GM19238 (cell line): ENCODE results near the gene POFUT2.

Experiments
- DNase-seq: peaks from one replicate; pipeline ENCODE4 v3.0.0; 2011; ENCODE audit warnings: low spot score; ENCODE audit not compliant: insufficient read length

Gene POFUT2

DNA sequence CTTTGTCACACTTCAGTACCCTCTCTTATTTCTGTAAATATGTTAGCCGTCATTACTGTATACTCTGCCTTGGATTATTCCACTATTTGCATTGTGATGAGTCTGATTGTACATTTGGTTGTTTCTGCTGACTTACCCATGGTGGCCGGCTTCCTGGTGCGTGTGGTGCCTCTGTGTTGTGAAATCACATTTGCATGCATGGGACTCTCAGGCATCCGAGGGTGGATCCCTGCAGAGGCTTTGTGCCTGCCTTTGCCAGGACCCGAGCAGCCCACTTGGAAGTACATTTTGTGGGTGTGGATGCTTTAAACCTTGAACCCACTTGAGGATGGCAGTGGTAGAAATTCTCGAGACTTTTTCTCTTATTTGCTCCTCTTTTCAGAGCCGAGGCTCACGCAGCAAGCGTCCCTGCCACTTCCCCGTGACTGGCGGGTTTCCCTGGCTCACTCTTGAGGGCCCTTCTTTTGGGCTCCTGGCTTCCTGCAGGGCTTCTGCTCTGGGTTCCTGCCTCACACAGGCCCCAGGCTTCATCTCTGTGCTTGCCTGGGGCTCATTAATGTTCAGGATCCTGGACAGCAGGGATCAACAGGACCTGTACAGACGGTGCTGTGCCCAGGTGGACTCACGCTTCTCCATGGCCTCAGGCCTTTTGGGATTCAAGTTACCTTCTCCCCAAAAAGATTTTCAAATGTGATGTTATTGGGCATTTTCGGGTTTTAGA is 36.6 kb downstream of the POFUT2 start:
- no peak for DNase-seq

DNA sequence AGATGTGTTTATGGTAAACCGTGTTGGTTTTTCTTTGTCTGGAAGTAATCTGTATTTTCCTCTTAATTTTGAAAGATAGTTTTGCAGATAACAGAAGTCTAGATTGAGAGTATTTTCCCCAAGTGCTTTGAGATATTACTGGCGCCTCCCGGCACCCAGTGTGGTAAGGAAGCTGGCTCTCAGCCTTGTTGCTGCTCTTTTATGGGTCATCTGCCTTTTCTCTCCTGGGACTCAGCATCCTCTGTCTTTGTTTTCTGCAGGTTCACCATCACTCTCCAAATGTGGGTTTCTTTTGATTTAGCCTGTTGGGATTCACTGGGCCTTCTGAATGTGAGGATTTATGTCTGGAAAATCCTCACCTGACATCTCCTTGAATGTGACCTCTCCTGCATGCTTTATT is 37.4 kb downstream of the POFUT2 start:
- DNase-seq = no peak

DNA sequence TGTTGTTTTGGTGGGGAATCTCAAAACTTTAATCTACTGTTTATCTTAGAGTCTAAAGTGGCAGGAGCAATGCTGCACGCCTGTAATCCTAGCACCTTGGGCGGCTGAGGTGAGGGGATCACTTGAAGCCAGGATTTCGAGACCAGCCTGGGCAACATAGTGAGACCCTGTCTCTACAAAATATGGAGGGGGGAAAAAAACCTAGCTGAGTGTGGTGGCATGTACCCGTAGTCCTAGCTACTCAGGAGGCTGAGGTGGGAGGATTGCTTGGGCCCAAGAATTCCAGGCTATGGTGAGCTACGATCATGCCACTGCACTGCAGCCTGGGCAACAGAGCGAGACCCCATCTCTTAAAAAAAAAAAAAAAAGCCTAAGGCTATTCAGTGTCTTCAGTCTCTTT is 38.1 kb downstream of the POFUT2 start:
- no peak for DNase-seq

DNA sequence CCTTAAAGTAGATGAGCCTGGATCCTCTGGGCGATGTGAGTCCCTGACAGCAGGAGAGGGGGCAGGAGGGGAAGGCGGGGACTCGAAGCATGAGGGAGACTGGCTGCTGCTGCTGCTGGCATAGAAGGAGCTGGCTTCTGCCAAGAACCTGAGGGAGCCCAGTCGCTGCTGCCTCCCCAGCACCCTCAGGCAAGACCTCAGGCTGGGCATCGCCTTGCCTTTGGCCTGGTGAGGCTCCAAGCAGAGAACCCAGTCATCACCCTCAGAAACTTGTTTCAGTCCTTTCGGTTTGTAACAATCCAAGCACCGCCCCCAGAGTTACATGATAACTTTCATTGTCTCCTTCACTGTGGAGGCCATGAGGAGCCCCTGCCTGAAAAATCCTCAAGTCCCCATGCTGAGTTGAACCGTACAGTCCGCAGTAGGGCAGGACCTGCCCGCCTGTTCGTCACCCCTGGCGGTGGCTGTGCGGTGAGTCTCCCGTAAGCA is 38.8 kb downstream of the POFUT2 start:
- DNase-seq = no peak

DNA sequence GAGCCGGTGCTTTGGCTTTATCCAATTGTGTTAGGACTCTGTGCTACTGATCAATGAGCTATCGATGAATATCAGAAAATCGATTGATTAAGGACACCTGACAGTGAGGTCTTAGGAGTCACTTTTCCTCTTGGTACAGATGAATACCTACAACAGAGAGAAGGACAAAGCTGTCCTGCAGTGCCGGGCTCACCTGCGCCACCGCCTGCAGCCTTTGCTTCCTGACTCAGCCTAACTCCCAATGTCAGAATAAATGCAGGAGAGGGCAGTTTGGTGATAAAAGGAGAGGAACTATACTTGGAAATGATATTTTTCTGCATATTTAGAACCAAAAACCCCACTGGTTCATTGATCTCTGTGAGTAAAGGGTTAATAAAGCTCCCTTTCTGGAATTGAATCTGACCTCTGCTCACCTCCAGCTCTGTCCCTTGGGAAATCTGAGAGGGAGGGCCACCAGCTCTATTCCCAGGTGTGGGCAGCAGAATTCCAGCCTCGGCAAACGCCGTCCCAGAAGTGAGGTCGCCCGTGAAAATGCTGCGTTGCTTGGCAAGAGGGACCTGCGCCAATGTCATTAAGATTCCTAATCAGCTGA is 39.3 kb downstream of the POFUT2 start:
- no peak for DNase-seq

DNA sequence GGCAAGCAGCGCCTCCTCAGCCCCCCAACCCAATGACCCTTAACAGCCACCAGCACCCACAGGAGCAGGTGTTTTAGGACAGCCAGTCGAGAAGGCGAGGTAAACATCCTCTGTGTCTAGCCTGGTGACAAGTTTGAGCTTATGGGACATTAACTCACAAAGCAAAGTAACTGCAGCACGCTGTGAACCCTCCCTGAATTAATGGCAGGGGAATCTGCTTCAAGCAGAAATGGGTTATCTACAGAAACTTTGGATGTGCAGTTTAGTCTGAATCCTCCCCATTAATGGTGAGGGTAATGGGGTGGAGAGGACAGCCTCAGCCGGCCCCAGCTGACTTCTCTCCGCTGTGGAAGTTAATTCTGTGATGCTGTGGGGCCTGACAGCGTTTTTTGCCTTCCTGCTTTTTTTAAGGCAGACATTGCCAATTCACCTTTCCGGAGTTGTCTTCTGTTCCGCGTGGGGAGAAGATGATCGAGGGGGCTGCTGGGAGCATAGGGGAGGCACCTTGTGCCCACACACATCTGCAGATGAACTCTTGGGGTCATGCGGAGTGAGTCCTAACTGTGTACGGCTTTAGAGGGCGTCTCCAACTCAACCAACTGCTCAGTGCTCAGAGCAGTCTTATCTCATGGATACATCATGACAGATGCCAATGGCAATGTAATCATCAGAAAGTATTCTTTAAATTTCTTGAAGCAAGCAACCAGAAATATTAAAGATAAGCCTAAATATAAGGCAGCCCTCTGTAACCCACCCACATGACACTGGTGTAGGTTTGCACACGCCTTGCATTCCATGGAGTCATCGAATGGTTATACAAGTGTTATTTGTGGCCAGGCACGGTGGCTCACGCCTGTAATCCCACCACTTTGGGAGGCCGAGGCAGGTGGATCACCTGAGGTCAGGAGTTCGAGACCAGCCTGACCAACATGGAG is 41.0 kb downstream of the POFUT2 start:
- no peak for DNase-seq

DNA sequence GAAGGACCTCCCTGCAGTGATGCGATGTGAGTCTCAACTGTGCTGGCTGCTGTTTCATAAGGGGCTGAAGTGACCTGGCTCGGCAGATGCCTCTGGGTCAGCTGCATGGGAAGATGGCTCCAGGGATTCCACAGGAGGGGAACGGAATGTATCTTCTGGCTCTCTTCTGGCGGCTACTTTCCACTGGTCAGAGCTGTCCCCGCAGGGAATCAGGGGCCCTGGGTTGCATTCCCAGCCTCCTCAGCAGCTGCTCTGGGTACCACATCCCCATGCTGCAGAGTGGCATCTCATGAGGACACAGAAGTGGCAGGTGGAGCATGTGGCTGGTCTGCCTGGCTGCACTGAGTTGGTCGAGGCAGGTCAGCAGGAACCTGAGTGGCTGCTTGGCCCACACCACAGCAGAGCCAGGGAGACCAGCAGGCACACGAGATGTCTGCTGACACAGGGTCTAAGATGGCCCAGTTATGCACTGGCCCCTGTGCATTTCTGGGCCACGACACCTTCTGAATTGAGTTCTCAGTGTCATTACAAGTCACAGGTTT is 42.8 kb downstream of the POFUT2 start:
- DNase-seq = no peak

DNA sequence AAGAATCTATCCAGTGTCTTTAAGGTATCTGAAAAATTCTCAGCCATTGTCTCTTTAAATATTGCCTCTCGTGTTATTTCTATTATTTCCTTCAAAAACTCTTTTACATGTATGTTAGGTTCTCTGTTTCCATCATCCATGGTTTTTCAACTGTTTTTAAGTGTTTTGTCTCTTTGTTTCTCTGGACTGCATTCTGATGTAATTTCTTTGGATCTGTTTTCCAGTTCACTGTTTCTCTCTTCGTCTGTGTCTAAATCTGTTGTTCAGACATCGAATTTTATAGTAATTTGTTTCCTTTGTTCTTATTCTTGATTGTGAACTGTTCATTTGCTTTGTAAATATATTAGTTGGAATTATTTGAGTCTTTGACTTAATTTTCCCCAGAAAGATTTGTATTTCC is 44.1 kb downstream of the POFUT2 start:
- DNase-seq = no peak

DNA sequence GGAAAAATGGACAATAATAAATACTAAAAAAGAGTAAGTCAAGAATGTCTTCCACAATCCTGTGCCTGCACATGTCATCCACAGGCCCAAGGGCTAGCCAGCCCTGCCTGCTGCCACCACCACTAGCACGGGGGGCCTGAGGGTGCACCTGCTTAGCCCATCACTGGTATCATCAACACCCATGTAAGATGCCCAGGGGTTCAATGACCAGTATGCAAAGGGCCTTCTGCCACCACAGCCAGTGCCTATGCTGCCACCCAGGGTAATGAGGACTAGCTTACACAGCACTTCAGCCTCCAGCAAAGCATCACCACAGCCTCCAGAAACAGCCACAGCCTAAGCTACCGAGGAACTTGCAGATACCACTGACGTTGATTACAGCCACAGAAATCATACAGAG is 46.3 kb downstream of the POFUT2 start:
- no peak for DNase-seq

DNA sequence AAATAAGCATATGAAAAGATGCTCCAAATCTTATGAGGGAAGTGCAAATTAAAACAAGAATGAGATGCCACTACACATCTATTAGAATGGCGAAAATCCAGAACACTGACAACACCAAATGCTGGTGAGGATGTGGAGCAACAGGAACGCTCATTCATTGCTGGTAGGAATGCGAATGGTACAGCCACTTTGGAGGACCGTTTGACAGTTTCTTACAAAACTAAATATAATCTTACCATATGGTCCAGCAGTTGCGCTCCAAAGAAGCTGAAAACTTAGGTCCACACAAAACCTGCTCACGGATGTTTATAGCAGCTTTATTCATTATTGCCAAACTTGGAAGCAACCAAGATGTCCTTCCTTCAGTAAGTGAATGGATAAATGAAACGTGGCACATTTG is 50.3 kb downstream of the POFUT2 start:
- DNase-seq = no peak

DNA sequence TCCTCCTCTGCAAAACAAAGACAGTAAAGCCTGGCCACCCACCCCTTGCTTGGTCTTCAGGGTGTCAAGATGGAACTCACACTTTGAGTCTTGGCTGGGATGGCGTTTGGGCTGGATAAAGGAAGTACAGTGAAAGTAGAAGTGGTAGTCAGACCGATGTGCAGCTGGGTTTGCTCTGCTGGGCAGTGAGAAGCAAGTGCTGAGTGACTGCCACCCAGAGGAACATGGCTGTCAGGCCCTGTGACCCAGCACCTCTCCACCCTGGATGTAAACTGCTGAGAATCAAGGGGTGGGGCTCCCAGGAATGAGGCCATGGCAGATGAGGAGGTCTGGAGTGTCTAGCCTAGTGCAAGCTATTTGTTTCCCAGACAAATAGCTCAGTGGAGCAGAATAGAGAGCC is 51.2 kb downstream of the POFUT2 start:
- DNase-seq = no peak

DNA sequence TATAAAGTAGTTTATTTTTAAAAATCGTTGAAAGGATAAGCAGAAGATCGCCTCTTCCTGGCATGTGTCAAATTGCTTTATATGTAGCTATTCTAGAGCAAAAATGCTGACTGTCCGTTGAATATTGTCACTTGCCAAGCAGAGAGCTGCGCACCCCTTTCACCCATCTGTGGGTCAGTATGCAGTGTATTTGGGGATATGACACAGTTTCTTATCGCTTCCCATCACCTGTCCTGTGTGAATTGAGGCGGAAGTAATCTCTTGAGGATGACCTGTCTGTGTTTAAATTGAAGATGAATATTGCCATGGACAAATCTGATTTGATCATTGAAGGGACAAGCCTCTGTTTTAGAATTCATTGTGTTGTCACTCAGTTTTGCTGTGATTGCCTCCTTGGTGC is 52.2 kb downstream of the POFUT2 start:
- DNase-seq = no peak

DNA sequence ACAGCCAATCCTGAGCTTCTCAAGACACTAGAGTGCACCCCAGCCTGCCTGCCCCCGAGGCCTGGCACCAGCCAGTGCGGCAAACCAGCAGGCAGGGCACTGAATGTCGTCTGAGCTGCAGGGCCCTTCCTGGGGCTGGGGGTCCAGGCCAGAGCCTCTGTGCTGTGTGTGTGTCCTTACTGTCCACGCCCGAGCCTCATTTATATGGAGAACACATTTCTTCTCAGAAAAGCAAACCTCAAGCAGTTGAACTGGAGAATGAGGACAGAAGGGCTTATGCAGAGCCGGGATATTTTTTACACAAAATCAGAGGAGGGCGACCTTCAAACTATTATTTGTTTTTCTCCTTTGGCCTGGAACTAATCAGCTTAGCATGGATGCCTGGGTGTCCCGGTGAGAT is 52.7 kb downstream of the POFUT2 start:
- no peak for DNase-seq

DNA sequence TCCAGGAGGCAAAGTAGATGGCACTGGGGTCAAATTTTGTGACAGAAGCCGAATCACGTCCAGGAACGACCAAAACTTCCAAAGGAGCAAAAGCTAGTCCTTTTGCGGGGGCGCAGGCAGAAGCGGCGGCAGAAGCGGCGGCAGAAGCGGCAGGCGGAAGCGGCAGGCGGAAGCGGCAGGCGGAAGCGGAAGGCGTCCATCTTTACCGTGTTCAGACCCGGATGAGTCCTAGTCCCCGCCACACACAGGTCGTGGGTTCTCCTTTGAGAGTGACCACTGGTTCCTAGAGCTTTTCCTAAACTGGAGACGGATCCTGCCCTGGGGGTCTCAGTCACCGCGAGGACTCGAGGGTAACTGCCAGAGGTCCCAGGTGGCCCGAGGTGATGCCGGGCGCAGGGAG is 53.6 kb downstream of the POFUT2 start:
- DNase-seq = no peak

DNA sequence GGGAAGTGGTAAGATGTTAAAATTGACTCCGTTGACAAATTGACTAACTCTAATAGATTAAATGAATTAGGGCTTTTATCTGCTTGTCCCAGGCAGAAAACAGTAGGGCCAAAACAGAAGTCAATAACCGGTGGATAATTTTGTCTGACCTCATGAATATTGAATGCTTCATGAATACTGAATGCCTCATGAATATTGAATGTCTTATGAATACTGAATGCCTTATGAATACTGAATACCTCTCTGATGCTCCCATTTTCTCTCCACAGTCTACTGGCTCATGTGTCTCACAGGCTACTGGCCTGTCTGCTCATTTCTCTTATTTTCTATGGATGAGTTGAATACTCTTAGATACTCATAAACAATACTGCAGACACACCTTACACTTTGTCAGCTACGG is 56.0 kb downstream of the POFUT2 start:
- DNase-seq = no peak

DNA sequence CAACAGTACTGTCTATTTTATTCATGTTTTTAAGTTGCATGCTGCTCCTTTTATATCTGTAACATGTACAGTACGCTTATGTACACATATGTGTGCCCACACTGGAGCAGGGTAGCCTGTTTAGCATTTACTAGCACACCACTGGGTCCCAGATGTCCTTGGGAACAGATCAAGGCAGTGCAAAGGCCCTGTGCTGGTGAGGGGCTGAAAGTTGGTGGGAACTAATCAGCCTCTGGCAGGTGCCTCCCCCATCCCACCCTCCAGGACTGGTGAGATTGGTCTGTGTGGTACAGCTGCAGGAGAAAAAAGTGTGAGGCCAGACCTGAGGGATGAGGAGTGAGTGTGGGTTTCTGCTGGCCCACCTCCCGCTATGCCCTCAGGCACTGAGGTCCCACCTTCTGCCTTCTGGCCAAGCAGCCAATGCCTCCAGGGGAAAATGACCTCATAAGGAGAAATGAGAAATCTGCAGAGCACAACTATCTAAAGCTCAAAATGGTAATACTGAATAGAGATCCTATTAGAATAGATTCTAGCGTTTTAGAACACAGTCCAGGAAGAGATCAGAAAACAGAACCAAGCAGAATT is 58.9 kb downstream of the POFUT2 start:
- no peak for DNase-seq

DNA sequence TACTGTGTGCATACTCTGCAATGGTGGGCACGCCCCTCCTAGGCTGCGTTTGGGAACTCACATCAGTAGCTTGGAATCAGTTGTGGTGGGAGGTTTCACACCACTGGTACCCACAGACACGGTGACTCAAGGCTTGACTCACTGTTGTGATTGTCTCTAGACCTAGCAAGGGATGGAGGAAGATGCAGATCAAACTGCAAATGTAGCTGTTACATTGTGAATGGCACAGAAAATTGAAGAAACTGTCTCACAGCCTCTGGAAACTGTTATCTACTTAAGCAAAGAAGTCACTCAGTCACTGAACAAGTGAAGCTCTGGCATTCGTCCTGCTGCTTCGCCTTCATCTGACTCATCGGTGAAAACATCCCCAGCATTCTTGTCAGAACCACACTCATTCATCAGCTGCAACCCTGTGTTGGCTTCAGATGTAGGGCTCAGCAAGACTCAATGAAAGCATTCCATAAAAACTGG is 59.5 kb downstream of the POFUT2 start:
- no peak for DNase-seq

DNA sequence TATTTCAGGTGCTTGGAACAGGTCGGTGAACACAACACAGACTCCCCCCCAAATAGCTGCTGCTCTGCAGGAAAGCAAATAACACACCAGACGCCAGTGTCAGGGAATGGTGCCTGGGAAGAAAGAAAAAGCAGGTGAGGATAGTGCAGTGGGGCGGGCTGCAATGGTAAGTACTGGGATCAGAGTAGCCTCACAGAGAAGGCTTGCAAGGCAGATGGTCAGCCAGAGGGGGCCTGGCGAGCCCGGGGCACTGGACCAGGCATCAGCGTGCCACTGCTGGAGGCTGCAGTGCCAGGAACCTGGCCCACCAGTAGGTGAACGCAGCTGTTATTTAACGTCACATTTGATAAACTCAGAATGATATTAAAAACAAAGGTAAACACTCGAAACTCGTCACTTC is 60.0 kb downstream of the POFUT2 start:
- DNase-seq = no peak

DNA sequence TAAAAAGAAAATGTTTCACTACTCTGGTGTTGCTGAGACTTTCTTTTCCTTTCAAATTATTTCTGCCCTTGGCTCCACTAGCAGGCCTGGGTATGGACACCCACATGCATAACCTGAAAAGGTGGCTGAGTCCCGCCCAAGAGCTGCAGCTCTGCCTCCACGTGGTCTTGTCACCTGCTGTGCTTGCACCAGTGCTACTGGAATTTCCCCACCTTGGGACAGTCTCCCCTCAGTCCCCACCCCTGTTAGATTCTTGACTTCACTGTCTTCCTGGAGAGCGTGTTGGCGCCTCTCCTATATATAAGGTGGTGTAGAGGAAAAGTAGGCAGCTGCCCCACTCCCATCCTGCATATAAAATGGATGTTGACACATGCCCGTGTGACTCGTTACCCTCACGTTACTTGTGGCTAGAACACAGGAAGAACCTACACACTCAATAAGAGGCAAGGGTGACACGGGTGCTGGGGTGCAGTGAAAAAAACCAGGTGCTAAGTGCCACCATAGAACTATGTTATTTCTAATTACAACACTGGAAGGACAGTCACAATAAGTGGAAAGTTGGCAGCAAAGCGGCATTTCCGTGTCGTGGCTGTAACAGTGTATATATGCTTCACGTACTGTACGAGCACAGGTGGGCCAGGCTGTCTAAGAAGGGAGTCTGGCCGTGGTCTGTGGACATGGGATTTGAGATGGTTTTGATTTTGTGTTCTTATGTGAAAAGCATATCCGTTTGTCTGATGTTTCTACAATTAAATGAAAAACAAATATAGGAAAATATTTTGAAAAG is 61.0 kb downstream of the POFUT2 start:
- DNase-seq = no peak

DNA sequence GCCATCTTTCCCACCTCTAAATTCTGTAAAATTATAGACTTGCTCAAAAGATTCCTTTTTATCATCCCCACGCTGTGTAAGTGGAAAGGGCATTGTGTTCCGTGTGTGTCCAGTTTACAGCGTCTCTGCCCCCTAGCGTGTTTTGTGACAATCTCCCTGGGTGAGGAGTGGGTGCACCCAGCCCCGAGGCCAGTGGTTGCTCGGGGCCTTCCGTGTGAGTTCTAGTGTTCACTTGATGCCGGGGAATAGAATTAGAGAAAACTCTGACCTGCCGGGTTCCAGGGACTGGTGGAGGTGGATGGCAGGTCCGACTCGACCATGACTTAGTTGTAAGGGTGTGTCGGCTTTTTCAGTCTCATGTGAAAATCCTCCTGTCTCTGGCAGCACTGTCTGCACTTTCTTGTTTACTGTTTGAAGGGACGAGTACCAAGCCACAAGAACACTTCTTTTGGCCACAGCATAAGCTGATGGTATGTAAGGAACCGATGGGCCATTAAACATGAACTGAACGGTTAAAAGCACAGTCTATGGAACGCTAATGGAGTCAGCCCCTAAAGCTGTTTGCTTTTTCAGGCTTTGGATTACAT is 61.9 kb downstream of the POFUT2 start:
- no peak for DNase-seq
